HG03045 (cell line): Measurements from ENCODE around the gene TEX54.
A peak's percentile ranks its signal among the peaks of the same experiment; 100 is the strongest.
"Not testable (repeated sequence)": the region's sequence is repeated elsewhere in the genome, so short reads cannot be mapped to it uniquely, and the experiment has no call there.

Source experiments
- ATAC-seq: cut with Tn5 transposase; IDR thresholded peaks from one replicate; pipeline ENCODE4 v1.9.1; 2021; ENCODE audit warnings: mild to moderate bottlenecking, moderate library complexity; ENCODE audit not compliant: unreplicated experiment

TEX54 gene

DNA sequence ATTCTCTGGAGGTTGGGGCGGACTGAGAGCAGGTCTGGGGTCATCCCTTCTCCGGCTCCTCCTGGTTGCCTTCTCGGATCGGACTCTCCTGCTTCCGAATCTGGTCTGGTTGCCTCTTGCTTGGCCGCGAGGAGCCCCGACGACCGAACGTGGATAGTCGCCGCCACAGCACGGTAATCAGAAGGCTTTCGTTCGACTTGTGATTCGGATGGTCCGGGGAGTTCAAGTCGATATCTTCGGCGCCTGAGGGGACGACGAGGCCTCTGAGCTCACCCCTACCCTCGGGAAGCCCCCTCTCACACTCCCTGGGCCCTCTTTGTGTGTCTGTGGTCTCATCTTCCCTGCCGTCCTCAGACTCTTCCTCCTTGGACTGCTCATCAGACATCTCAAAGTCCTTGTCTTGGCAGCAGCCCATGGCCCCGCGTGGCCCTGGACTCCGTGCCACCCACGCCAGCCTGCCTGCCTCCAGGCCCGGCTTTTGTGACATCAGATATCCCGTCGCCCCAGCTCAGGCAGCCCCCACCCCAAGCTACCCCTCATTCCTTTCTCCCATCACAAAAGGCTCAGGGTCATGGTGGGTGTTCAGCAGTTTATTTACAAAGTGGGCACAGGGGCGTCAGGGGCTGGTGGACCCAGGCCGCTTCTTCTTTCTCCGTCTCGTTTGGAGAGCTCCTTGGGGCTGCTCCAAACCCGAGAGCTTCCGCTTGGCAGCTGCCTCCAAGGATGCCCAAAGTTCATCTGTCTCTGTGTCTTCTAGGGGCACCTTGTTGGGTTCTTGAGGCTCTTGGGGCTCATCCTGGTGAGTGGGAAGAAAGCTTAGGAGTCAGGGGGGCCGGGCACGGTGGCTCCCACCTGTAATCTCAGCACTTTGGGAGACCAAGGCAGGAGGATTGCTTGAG is at the start of gene TEX54:
Gene TEX54, minus strand, starts transcription at position 506 of the 899 bp plus-strand sequence.
- ATAC-seq, result no peak

DNA sequence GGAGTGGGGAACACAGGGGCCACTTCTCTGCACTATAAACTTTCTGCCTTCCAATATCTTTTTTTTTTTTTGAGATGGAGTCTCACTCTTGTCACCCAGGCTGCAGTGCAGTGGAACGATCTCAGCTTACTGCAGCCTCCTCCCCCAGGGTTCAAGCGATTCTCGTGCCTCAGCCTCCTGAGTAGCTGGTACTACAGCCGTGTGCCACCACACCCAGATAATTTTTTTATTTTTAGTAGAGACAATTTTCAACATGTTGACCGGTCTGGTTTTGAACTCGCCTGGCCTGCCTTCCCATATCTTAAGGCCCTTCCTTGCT is 49.7 kb upstream of the TEX54 start:
- ATAC-seq, result no peak

DNA sequence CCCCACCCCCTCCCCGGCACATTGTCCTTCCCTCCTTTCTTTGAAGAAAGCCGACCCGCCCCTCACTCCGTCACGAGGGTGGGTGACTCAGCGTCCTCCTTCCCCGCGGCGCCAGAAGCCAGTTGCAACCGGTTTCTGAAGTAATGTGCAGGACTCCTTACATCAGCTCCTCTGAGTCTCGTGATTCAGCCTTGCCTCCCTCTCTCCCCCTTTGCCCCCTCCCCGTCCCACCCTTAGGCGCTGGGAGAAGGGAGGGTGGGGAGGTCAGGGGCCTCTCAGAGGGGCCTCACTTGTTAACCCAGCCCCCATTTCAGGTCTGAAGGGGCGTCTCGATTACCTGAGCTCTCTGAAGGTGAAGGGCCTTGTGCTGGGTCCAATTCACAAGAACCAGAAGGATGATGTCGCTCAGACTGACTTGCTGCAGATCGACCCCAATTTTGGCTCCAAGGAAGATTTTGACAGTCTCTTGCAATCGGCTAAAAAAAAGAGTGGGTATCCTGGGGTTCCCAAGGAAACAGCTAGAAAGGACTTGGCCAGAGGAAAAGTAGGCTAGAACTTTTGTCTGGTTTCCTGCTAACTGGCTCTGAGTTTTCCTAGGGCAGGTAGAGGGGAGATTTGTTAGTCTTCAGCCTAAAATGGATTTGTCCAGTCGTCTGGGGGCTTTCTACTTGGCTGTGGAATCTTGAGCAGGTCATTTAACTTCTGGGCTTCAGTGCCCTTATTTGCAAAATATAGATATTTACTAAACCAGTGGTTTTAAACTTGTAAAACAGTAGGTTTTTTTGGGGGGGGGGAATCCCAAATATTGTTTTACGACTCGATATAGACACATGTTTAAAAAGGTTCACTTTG is 49.2 kb upstream of the TEX54 start:
- ATAC-seq, result peak; percentile 50

DNA sequence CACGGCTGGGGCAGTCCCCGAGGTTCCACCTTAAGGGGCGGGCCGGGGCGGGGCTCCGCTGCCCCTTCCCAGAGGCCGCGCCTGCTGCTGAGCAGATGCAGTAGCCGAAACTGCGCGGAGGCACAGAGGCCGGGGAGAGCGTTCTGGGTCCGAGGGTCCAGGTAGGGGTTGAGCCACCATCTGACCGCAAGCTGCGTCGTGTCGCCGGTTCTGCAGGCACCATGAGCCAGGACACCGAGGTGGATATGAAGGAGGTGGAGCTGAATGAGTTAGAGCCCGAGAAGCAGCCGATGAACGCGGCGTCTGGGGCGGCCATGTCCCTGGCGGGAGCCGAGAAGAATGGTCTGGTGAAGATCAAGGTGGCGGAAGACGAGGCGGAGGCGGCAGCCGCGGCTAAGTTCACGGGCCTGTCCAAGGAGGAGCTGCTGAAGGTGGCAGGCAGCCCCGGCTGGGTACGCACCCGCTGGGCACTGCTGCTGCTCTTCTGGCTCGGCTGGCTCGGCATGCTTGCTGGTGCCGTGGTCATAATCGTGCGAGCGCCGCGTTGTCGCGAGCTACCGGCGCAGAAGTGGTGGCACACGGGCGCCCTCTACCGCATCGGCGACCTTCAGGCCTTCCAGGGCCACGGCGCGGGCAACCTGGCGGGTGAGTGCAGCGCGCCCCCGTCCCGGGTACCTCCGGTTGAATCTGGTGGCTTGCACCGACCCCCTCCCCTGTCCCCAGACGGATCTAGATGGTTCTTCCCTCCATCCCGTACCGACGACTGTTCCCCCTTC is 48.4 kb upstream of the TEX54 start, which contains the start of gene SLC3A2:
Gene SLC3A2, plus strand, starts transcription at position 94 of the 776 bp plus-strand sequence. Its CDS starts 128 bp downstream, at position 222.
- ATAC-seq, result peak; percentile 72

DNA sequence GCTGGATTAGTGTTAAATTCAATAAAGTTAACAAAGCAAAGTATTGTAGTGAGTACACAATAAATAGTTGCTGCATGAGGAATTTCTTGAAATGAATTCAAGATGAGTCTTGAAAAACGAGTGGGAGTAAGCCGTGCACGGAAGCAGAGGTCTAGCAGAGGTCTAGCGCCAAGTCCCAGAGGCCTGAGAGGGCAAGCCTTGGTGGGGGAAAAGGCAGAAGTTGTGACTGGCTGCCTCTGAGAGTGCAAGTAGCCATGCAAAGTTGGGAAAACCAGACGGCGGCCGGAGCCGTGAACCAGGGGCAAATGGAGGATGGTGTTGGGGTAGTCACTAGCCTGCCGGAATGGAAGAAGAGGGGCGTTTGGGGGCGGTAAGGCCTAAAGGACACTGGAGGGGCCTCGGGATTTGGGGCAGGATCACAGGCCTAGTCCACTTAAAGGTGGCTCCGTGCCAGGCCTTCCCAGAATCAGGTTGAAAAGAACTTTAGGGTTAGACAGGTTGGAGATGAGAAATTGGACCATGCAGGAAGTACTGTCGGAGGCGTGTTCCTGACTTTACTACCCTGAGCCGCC is 47.7 kb upstream of the TEX54 start:
- ATAC-seq, result peak; percentile 18

DNA sequence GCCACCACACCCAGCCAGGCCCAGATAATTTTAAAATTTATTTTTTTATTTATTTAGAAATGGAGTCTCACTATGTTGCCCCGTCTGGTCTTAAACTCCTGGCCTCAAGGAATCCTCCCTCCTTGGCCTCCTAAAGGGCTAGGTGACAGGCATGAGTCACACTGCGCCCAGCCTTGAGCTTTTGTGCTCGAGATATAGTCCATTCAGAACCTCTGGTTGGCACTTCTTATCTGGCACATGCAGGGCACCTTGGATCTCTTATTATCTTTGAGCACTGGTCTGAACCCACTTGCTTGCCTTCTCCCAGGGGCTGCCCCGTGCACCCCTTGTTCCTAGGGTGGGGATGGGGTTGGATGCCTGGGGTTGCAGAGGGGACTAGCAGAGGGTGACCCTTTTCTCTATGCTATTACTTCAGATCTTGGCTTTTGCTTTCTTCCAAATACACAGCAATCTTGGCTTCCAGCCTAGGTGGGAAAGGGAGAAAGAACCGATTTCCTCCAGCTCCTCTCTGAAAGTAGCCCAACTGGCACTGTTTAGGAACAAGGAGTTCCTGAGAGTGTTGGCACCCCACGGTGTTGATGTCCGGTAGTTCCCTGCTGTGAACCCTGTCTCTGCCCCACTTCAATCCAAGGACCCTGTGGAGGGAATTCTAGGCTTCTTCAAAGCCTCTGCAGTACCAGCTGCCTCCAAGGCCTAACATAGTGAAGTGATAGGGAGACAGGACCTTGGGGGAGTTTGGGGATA is 46.8 kb upstream of the TEX54 start:
- no peak for ATAC-seq

DNA sequence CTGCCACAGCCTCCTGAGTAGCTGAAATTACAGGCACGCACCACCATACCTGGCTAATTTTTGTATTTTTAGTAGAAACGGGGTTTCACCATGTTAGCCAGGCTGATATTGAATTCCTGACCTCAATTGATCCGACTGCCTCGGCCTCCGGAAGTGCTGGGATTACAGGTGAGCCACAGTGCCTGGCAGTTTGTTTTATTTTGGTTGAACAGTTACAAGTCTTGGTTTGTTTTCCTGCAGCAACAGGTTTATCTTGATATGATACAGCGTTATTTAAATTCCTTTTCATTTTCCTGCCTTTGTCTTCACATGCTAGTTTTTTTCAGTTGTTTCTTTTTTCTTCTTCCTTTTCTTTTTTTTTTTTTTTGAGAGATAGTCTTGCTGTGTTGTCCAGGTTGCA is 44.1 kb upstream of the TEX54 start:
- ATAC-seq, result no peak

DNA sequence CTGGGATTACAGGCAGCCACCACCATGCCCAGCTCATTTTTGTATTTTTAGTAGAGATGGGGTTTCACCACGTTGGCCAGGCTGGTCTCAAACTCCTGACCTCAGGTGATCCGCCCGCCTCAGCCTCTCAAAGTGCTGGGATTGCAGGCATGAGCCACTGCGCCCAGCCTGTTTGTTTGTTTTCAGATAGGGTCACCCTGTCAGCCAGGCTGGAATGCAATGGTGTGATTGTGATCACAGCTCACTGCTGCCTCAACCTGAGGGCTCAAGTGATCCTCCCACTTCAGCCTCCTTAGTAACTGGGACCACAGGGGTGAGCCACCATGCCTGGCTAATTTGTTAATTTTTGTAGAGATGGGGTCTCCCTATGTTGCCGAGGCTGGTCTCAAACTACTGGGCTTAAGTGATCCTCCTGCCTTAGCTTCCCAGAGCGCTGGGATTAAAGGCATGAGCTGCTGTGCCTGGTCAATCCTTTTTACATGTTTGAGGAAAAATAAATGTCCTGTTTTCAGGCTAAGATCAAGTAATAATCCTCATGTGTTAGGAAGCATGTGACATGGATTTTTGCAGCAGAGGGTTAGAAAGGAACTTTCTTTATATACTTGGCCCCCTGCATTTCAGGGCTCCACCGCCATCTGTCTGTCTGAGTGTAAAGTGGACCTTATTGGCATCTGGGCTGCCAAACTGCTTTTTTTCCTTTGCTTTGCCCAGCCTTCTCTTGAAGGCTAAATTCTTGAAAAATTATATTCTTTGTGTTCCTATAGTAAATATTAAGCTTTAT is 43.2 kb upstream of the TEX54 start:
- ATAC-seq, result no peak

DNA sequence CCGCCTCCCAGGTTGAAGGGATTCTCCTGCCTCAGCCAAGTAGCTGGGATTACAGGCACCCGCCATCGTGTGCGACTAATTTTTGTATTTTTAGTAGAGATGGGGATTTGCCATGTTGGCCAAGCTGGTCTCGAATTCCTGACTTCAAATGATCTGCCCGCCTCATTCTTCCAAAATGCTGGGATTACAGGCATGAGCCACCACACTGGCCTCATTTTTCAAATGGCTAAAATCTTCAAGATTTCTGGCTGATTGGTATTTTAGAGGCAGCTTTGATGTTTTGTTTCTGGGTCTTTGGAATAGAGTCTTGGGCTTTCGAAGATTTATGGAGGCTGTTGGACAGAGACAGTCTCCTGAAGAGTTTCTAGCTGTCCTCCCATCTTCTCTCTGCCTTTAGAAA is 42.2 kb upstream of the TEX54 start:
- ATAC-seq, result no peak

DNA sequence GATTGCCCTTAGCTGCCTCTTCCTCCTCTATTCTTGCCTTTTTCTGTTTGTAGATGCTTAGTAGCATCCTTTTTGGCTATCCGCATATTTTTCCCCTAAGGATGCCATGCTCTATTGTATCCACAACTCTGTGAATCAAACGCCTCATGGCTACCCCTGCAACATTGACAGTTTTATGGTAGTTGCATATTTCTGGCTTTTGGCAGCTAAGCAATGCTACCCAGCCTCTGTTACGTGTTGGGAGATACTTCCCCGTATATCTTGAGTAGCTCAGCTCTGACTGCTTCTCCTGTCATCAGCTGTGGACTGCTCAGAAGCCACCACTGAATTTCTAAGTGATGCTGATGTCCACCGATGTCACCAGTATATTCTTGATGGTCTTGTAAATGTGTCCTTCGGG is 33.0 kb upstream of the TEX54 start:
- no peak for ATAC-seq

DNA sequence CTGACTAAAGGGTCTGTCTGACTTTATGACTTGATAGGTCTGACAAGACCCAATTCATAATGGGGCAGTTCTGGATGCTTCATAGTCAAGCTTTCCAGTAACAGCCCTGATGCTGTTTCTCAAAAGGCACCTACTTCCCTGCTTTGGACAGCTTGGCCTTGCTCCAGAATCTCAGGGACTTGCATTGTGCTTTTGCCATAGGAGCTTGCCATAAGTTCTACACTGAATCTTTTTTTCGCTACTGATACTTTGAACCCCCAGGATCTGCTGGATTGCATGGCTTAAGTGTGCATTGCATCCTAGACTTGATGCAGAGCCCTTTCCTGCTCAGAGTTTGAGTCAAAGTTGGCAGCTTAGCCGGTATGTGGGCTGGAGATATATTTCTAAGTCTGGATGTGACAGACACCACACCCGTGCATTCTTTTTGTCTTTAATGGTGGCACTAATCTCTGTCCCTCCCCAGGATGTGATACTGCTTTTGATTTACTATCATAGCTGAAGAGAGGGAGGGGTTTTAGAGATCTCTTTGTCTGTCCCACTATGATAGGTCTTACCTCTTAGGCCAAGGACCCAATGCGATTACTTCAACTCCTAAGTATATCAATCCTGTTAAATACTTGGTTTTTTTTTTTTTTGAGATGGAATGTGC is 31.2 kb upstream of the TEX54 start:
- no peak for ATAC-seq

DNA sequence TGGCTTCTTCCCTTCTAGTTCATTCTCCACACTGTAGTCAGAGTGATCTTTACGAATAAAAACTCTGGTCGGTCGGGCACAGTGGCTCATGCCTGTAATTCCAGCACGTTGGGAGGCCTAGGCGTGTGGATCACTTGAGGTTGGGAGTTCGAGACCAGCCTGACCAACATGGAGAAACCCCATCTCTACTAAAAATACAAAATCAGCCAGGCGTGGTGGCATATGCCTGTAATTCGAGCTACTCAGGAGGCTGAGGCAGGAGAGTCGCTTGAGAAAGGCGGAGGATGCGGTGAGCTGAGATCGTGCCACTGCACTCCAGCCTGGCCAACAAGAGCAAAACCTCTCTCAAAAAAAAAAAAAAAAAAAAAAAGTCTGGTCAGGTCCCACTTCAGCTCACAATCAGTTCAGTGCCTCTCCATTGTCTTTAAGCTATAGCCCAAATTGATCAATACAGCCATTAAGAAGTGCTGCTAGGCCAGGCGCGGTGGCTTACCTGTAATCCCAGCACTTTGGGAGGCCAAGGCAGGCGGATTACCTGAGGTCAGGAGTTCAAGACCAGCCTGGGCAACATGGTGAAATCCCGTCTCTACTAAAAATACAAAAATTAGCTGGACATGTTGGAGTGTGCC is 29.0 kb upstream of the TEX54 start:
- not testable (repeated sequence) for ATAC-seq

DNA sequence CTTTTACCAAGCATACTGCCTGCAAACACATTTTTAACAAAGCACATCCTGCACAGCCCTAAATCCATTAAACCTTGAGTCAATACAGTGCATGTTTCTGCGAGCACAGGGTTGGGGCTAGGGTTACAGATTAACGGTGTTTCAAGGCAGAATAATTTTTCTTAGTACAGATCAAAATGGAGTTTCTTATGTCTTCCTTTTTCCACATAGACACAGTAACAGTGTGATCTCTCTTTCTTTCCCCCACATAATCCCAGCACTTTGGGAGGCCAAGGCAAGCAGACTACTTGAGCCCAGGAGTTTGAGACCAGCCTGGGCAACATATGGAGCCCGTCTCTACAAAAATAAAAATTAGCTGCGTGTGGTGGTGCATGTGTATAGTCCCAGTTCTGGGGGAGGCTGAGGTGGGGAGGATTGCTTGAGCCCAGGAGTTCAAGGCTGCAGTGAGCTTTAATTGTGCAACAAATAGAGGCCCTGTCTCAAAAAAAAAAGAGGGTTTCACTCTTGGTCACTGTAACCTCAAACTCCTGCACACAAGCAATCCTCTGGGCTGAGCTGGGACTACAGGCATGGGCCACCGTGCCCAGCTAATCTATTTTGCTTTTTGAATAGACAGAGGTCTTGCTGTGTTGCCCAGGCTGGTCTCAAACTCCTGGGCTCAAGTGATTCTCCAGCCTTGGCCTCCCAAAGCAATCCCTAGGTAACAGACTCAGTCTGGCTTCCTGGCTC is 28.4 kb upstream of the TEX54 start:
- ATAC-seq, result no peak

DNA sequence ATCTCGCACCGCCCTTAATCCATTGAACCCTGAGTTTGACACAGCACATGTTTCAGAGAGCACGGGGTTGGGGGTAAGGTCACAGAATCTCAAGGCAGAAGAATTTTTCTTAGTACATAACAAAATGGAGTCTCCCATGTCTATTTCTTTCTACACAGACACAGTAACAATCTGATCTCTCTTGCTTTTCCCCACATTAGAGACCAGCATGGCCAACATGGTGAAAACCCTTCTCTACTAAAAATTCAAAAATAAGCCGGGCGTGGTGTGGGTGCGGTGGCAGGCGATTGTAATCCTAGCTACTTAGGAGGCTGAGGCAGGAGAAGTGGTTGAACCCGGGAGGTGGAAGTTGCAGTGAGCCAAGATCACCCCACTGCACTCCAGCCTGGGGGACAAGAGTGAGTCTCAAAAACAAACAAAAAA is 26.7 kb upstream of the TEX54 start:
- ATAC-seq, result not testable (repeated sequence)

DNA sequence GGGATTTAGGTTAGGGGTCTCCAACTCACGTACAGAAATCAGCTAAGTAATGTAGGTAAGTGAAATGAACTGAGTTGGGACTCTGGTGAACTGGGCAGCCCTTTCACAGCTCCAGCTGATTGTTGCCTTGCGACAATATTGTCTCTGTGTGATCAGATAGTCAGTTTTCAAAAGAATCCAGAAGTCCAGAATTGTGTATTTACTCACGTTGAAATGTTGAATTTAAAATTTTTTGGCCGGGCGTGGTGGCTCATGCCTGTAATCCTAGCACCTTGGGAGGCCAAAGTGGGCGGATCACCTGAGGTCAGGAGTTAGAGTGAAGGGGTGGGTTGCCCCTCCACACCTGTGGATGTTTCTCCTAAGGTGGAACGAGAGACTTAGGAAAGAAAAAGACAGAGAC is 25.6 kb upstream of the TEX54 start:
- no peak for ATAC-seq

DNA sequence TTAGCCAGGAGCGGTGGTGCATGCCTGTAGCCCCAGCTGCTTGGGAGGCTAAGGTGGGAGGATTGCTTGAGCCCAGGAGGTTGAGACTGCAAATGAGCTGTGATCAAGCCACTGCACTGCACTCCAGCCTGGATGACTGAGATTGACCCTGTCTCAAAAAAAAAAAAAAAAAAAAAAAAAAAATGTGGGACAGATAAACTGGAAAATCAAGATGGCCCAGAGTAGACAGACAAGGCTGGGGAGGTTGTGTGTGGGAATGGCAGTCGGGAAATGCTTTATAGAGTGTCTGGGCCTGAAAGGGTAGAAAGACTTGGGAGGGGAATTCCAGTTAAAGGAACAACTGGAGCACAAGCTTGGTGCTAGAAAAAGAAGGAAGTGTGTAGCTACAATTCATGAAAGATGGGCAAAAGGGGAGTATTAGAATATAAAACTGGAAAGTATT is 24.9 kb upstream of the TEX54 start:
- ATAC-seq, result no peak

DNA sequence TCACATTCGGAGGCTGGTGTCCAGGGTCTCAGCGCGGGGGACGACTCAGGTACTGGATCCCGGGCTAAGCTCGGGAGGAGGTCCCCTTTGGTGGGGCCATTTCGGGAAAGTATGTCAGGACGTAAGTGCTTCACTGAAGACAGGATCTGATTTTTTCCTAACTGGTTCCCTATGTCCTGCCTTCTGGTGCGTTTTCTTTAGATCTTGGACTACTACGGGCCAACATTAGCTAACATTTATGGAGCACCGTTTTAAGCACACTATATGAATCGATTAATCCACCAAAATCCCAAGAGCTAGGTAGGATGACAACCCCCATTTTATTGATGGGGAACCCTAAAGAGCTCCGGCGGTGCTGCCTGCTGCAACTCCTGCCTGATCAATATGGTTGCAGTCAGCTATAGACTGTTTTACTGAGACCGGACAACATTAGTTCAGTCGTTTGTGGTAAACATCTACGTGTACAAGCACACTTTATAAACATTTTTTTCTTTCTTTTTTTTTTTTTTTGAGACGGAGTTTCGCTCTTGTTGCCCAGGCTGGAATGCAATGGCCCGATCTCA is 23.8 kb upstream of the TEX54 start:
- ATAC-seq, result no peak
